Measurements from ENCODE around the gene KCNK7. TPM values are rescaled to one million over a fixed set of nuclear protein-coding genes. Genes with fewer than 3 reads are reported as not detected.

Gene KCNK7
- polyA plus RNA-seq, 1 of the 3 experiments (the other 2 are of a cell fraction): 0.58 TPM

GRCh38 chr11:65583589-65583988 lies 12.0 kb downstream of the KCNK7 start:
- 89% methylated on average over 8 of the region's 10 CpGs for WGBS (ENCODE audit: low lambda C conversion rate)
- Histone ChIP-seq H3K9me2 (no peaks in the 10 kb centered on the region), H3K79me2 (ENCODE audit: insufficient read depth) (peaks cover 3% of the 10 kb centered on the region; the same call in 1 of the 2 replicates), H3K9ac (no peak overlapping the region), H4K20me1 (ENCODE audit: insufficient read depth) (peaks cover 6% of the 10 kb centered on the region; the same call in 1 of the 2 replicates), H3K27me3 (ENCODE audit: insufficient read depth) (no peaks in the 10 kb centered on the region), H3K36me3 (replicated peaks in 1 of 2; ENCODE audit: control insufficient read depth in 1 of 2, insufficient read depth in 2 of 2, low read length in 1 of 2) (peaks cover 11 to 45% of the 10 kb centered on the region in 2 experiments), H3K27ac (ENCODE audit: low read depth in 2 of 2, low read length in 1 of 2) (no peak overlapping the region), H3K4me3 (ENCODE audit: low read depth in 2 of 2, low read length in 1 of 2) (no peak overlapping the region), H3F3A (replicated peaks; ENCODE audit: insufficient read depth) (peaks cover 11% of the 10 kb centered on the region), H3K4me1 (ENCODE audit: control insufficient read depth in 1 of 2, insufficient read depth in 2 of 2, low read depth in 1 of 2, low read length in 1 of 2) (peaks cover 0 to 7% of the 10 kb centered on the region in 2 experiments; a peak in 1 of 4 replicates), H2AFZ (ENCODE audit: low read depth) (no peak overlapping the region), H3K9me3 (no peaks in the 10 kb centered on the region), H3K4me2 (no peak overlapping the region)
- ChIA-PET POLR2A (interaction anchor here (0.6 to 0.7 kb wide), 2 partner anchors 12 to 74 kb away, joined by 3 read pairs; no protein-coding TSS in a partner anchor), CTCF (interaction anchor here (3.6 to 13.3 kb wide), 3 partner anchors 8 to 43 kb away, joined by 18 to 216 read pairs (median 22); partner anchors contain the start of genes FAM89B and KCNK7)
- no peak for DNase-seq
- TF ChIP-seq, protein P1, sequence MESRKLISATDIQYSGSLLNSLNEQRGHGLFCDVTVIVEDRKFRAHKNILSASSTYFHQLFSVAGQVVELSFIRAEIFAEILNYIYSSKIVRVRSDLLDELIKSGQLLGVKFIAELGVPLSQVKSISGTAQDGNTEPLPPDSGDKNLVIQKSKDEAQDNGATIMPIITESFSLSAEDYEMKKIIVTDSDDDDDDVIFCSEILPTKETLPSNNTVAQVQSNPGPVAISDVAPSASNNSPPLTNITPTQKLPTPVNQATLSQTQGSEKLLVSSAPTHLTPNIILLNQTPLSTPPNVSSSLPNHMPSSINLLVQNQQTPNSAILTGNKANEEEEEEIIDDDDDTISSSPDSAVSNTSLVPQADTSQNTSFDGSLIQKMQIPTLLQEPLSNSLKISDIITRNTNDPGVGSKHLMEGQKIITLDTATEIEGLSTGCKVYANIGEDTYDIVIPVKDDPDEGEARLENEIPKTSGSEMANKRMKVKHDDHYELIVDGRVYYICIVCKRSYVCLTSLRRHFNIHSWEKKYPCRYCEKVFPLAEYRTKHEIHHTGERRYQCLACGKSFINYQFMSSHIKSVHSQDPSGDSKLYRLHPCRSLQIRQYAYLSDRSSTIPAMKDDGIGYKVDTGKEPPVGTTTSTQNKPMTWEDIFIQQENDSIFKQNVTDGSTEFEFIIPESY (IDR thresholded peaks at IDR 0.05; ENCODE audit: borderline replicate concordance, low read depth): no peak
- no peak for TF ChIP-seq USF1 (IDR thresholded peaks at IDR 0.05; ENCODE audit: borderline replicate concordance, low read depth)
- TF ChIP-seq NRF1 (IDR thresholded peaks at IDR 0.05; ENCODE audit: low read depth, low read length): no peak
- no peak for TF ChIP-seq SMC3 (IDR thresholded peaks at IDR 0.05; ENCODE audit: low read depth, low read length)
- TF ChIP-seq ELF1 (IDR thresholded peaks at IDR 0.05): no peak
- no peak for TF ChIP-seq TEAD4 (IDR thresholded peaks at IDR 0.05; ENCODE audit: borderline replicate concordance, insufficient read depth)
- TF ChIP-seq TAF1 (IDR thresholded peaks at IDR 0.05; ENCODE audit: borderline replicate concordance, low read depth, low read length): no peak
- no peak for TF ChIP-seq YY1 (IDR thresholded peaks at IDR 0.05; ENCODE audit: low read depth)
- no peak for TF ChIP-seq GATA2 (CRISPR knock-in tag; IDR thresholded peaks at IDR 0.05)
- TF ChIP-seq EP300 (IDR thresholded peaks at IDR 0.05; ENCODE audit: borderline replicate concordance in 1 of 2, low read depth in 1 of 2, low read length in 1 of 2): no peak
- no peak for TF ChIP-seq NFIC (IDR thresholded peaks at IDR 0.05; ENCODE audit: borderline replicate concordance)
- no peak for TF ChIP-seq EZH2phosphoT487 (IDR thresholded peaks at IDR 0.05; ENCODE audit: borderline replicate concordance, low read depth)
- no peak for TF ChIP-seq TCF12 (IDR thresholded peaks at IDR 0.05)
- TF ChIP-seq POLR2AphosphoS5 (IDR thresholded peaks at IDR 0.05; ENCODE audit: low read depth, low read length): no peak
- TF ChIP-seq CHD2 (IDR thresholded peaks at IDR 0.05; ENCODE audit: low read length, partially characterized antibody): no peak
- TF ChIP-seq CTCF (IDR thresholded peaks at IDR 0.05): no peak
- TF ChIP-seq, protein P2, sequence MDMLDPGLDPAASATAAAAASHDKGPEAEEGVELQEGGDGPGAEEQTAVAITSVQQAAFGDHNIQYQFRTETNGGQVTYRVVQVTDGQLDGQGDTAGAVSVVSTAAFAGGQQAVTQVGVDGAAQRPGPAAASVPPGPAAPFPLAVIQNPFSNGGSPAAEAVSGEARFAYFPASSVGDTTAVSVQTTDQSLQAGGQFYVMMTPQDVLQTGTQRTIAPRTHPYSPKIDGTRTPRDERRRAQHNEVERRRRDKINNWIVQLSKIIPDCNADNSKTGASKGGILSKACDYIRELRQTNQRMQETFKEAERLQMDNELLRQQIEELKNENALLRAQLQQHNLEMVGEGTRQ (IDR thresholded peaks at IDR 0.05; ENCODE audit: borderline replicate concordance, low read depth, low read length): no peak

All from SK-N-SH (cell line).